SK-N-MC (cell line): Measurements from ENCODE around the gene RAB35.

Experiments
- EZH2 ChIP-seq: fragments of 200-600 bp; sonication (generic); IDR thresholded peaks from one replicate; pipeline ENCODE4 v1.6.1; 2017; ENCODE audit warnings: antibody characterized with exemption
- FOXP2 ChIP-seq: optimal IDR thresholded peaks from 2 replicates; pipeline ENCODE3; 2011; ENCODE audit warnings: mild to moderate bottlenecking, moderate library complexity; ENCODE audit not compliant: insufficient read depth; ENCODE audit errors: extremely low read length, control extremely low read depth
- POLR2AphosphoS5 ChIP-seq: IDR thresholded peaks from 2 replicates; pipeline ENCODE4 v1.6.1; 2012; ENCODE audit warnings: mild to moderate bottlenecking, low read depth, low read length, borderline replicate concordance

DNA sequence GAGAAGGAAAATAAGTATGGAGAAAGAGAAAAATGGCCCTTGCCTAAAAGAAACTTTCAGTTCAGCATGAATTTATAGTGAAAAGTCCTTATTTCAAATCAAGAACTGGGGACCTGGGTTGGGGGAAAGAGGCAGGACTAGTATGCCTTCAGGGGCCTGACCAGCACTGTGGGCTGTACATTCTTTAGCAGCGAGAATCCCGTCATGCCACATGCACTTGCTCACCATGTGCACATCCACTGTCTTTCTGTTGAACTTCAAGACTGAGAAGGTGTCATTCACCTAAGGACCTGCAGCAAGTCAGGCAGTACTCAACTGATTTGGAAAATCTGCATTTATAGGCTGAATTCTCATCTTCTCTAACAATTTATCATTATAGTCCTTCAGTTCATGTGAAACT is 50.2 kb downstream of the RAB35 start:
- TF ChIP-seq POLR2AphosphoS5, result no peak
- no peak for TF ChIP-seq EZH2
- no peak for TF ChIP-seq FOXP2
